PFSK-1 (cell line): ENCODE data around the gene CREB1.

Experiments
- POLR2AphosphoS5 ChIP-seq: IDR thresholded peaks from 2 replicates; pipeline ENCODE4 v1.6.1; 2012; ENCODE audit warnings: low read depth, mild to moderate bottlenecking, control low read depth, low read length, moderate library complexity
- TF ChIP-seq, protein P1 (sequence below), 2 experiments: IDR thresholded peaks; 2 replicates each; pipeline versions ENCODE4 v1.6.1 to v1.8.0; 2011 to 2012; ENCODE audit warnings: low read depth in 2 of 2, low read length in 2 of 2, control low read depth in 1 of 2, inconsistent platforms in 1 of 2, mild to moderate bottlenecking in 1 of 2, moderate library complexity in 1 of 2; ENCODE audit not compliant: insufficient read depth in 1 of 2

- TF ChIP-seq, protein P1, sequence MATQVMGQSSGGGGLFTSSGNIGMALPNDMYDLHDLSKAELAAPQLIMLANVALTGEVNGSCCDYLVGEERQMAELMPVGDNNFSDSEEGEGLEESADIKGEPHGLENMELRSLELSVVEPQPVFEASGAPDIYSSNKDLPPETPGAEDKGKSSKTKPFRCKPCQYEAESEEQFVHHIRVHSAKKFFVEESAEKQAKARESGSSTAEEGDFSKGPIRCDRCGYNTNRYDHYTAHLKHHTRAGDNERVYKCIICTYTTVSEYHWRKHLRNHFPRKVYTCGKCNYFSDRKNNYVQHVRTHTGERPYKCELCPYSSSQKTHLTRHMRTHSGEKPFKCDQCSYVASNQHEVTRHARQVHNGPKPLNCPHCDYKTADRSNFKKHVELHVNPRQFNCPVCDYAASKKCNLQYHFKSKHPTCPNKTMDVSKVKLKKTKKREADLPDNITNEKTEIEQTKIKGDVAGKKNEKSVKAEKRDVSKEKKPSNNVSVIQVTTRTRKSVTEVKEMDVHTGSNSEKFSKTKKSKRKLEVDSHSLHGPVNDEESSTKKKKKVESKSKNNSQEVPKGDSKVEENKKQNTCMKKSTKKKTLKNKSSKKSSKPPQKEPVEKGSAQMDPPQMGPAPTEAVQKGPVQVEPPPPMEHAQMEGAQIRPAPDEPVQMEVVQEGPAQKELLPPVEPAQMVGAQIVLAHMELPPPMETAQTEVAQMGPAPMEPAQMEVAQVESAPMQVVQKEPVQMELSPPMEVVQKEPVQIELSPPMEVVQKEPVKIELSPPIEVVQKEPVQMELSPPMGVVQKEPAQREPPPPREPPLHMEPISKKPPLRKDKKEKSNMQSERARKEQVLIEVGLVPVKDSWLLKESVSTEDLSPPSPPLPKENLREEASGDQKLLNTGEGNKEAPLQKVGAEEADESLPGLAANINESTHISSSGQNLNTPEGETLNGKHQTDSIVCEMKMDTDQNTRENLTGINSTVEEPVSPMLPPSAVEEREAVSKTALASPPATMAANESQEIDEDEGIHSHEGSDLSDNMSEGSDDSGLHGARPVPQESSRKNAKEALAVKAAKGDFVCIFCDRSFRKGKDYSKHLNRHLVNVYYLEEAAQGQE (IDR thresholded peaks at IDR 0.05; ENCODE audit: insufficient read depth in 1 of 2, low read depth in 2 of 2, low read length in 2 of 2): no peak
- no peak for TF ChIP-seq POLR2AphosphoS5
Measured at GRCh38 chr2:207621501-207622039, 91.8 kb downstream of the CREB1 start.
